ENCODE measurements around the gene ATP11A. TPM values are rescaled to one million over a fixed set of nuclear protein-coding genes. Genes with fewer than 3 reads are reported as not detected.
A peak's percentile ranks its signal among the peaks of the same experiment; 100 is the strongest.

The ATP11A gene
- total and polyA plus RNA-seq, 9 donors: 11.9 to 26.7 (median 21.3) TPM

- peaks cover 26% of the 10 kb centered on the region for H3K4me1 ChIP-seq (ENCODE audit: control insufficient read depth, insufficient read depth, low read length)
- peak overlapping the region; percentile 93 for H3K27ac ChIP-seq (ENCODE audit: low read length)
- no peaks in the 10 kb centered on the region for H3K36me3 ChIP-seq (ENCODE audit: control insufficient read depth, insufficient read depth, low read length)
- DNase-seq: no peak
- no peak overlapping the region for H3K4me3 ChIP-seq (ENCODE audit: low read length)
- peaks cover 11% of the 10 kb centered on the region for H3K9me3 ChIP-seq (replicated peaks; ENCODE audit: control insufficient read depth, low read depth, low read length)
- 73% methylated on average over 17 of the region's 26 CpGs for WGBS (ENCODE audit: insufficient coverage)
- H3K27me3 ChIP-seq (ENCODE audit: control insufficient read depth, insufficient read depth, low read length): no peaks in the 10 kb centered on the region
Measured at GRCh38 chr13:112709825-112710783, 20.3 kb downstream of the ATP11A start.

GRCh38 chr13:112710855-112711527 is 21.2 kb downstream of the ATP11A start:
- Histone ChIP-seq H3K27me3 (ENCODE audit: control insufficient read depth, insufficient read depth, low read length) (no peaks in the 10 kb centered on the region), H3K4me1 (ENCODE audit: control insufficient read depth, insufficient read depth, low read length) (peaks cover 29% of the 10 kb centered on the region), H3K27ac (ENCODE audit: low read length) (peak overlapping the region; percentile 93), H3K9me3 (replicated peaks; ENCODE audit: control insufficient read depth, low read depth, low read length) (peaks cover 11% of the 10 kb centered on the region), H3K36me3 (ENCODE audit: control insufficient read depth, insufficient read depth, low read length) (no peaks in the 10 kb centered on the region), H3K4me3 (ENCODE audit: low read length) (no peak overlapping the region)
- 43% methylated on average over 11 of the region's 22 CpGs for WGBS (ENCODE audit: insufficient coverage)
- no peak for DNase-seq

- H3K27ac ChIP-seq (ENCODE audit: low read length): peak overlapping the region; percentile 93
- 11% methylated on average over 16 of the region's 22 CpGs for WGBS (ENCODE audit: insufficient coverage)
- peaks cover 29% of the 10 kb centered on the region for H3K4me1 ChIP-seq (ENCODE audit: control insufficient read depth, insufficient read depth, low read length)
- H3K27me3 ChIP-seq (ENCODE audit: control insufficient read depth, insufficient read depth, low read length): no peaks in the 10 kb centered on the region
- peak; percentile 97 for DNase-seq
- no peaks in the 10 kb centered on the region for H3K36me3 ChIP-seq (ENCODE audit: control insufficient read depth, insufficient read depth, low read length)
- no peak overlapping the region for H3K4me3 ChIP-seq (ENCODE audit: low read length)
- peaks cover 11% of the 10 kb centered on the region for H3K9me3 ChIP-seq (replicated peaks; ENCODE audit: control insufficient read depth, low read depth, low read length)
Measured at GRCh38 chr13:112711528-112712265, 21.9 kb downstream of the ATP11A start.

GRCh38 chr13:112712451-112713207 is 22.8 kb downstream of the ATP11A start:
- WGBS (ENCODE audit: insufficient coverage): 92% methylated on average over 13 of the region's 20 CpGs

GRCh38 chr13:112713517-112714253 is 23.8 kb downstream of the ATP11A start:
- Histone ChIP-seq H3K27me3 (ENCODE audit: control insufficient read depth, insufficient read depth, low read length) (no peaks in the 10 kb centered on the region), H3K36me3 (ENCODE audit: control insufficient read depth, insufficient read depth, low read length) (no peaks in the 10 kb centered on the region), H3K27ac (ENCODE audit: low read length) (no peak overlapping the region), H3K9me3 (replicated peaks; ENCODE audit: control insufficient read depth, low read depth, low read length) (peaks cover 11% of the 10 kb centered on the region), H3K4me3 (ENCODE audit: low read length) (no peak overlapping the region), H3K4me1 (ENCODE audit: control insufficient read depth, insufficient read depth, low read length) (peaks cover 29% of the 10 kb centered on the region)
- no peak for DNase-seq
- 68% methylated on average over 13 of the region's 16 CpGs for WGBS (ENCODE audit: insufficient coverage)

More at GRCh38 chr13:112712451-112713207, 22.8 kb downstream of the ATP11A start:
- H3K4me3 ChIP-seq (ENCODE audit: low read length): no peak overlapping the region
- H3K27ac ChIP-seq (ENCODE audit: low read length): peak overlapping the region; percentile 93
- no peaks in the 10 kb centered on the region for H3K36me3 ChIP-seq (ENCODE audit: control insufficient read depth, insufficient read depth, low read length)
- H3K4me1 ChIP-seq (ENCODE audit: control insufficient read depth, insufficient read depth, low read length): peaks cover 29% of the 10 kb centered on the region
- no peaks in the 10 kb centered on the region for H3K27me3 ChIP-seq (ENCODE audit: control insufficient read depth, insufficient read depth, low read length)
- no peak for DNase-seq
- peaks cover 11% of the 10 kb centered on the region for H3K9me3 ChIP-seq (replicated peaks; ENCODE audit: control insufficient read depth, low read depth, low read length)

- DNase-seq: no peak
- Histone ChIP-seq H3K4me3 (ENCODE audit: low read length) (no peak overlapping the region), H3K27me3 (ENCODE audit: control insufficient read depth, insufficient read depth, low read length) (no peaks in the 10 kb centered on the region), H3K27ac (ENCODE audit: low read length) (no peak overlapping the region), H3K36me3 (ENCODE audit: control insufficient read depth, insufficient read depth, low read length) (no peaks in the 10 kb centered on the region), H3K4me1 (ENCODE audit: control insufficient read depth, insufficient read depth, low read length) (peaks cover 29% of the 10 kb centered on the region), H3K9me3 (replicated peaks; ENCODE audit: control insufficient read depth, low read depth, low read length) (peaks cover 11% of the 10 kb centered on the region)
- WGBS (ENCODE audit: insufficient coverage): 87% methylated on average over 17 of the region's 23 CpGs
Measured at GRCh38 chr13:112714376-112715174, 24.7 kb downstream of the ATP11A start.

- H3K27ac ChIP-seq (ENCODE audit: low read length): no peak overlapping the region
- no peak for DNase-seq
Measured at GRCh38 chr13:112715210-112715609, 25.4 kb downstream of the ATP11A start.

GRCh38 chr13:112715715-112716460 is 26.1 kb downstream of the ATP11A start:
- DNase-seq: no peak
- peaks cover 11% of the 10 kb centered on the region for H3K9me3 ChIP-seq (replicated peaks; ENCODE audit: control insufficient read depth, low read depth, low read length)
- H3K27me3 ChIP-seq (ENCODE audit: control insufficient read depth, insufficient read depth, low read length): no peaks in the 10 kb centered on the region
- no peaks in the 10 kb centered on the region for H3K36me3 ChIP-seq (ENCODE audit: control insufficient read depth, insufficient read depth, low read length)
- no peak overlapping the region for H3K27ac ChIP-seq (ENCODE audit: low read length)
- WGBS (ENCODE audit: insufficient coverage): 72% methylated on average over 11 of the region's 13 CpGs
- no peak overlapping the region for H3K4me3 ChIP-seq (ENCODE audit: low read length)
- H3K4me1 ChIP-seq (ENCODE audit: control insufficient read depth, insufficient read depth, low read length): peaks cover 22% of the 10 kb centered on the region

More at GRCh38 chr13:112715210-112715609, 25.4 kb downstream of the ATP11A start:
- Histone ChIP-seq H3K4me1 (ENCODE audit: control insufficient read depth, insufficient read depth, low read length) (peaks cover 28% of the 10 kb centered on the region), H3K4me3 (ENCODE audit: low read length) (no peak overlapping the region), H3K9me3 (replicated peaks; ENCODE audit: control insufficient read depth, low read depth, low read length) (peaks cover 11% of the 10 kb centered on the region), H3K36me3 (ENCODE audit: control insufficient read depth, insufficient read depth, low read length) (no peaks in the 10 kb centered on the region), H3K27me3 (ENCODE audit: control insufficient read depth, insufficient read depth, low read length) (no peaks in the 10 kb centered on the region)
- WGBS (ENCODE audit: insufficient coverage): 72% methylated on average over 5 of the region's 5 CpGs
